Measurements from ENCODE around the gene ARHGEF3.
"Not testable (repeated sequence)": the region's sequence is repeated elsewhere in the genome, so short reads cannot be mapped to it uniquely, and the experiment has no call there.

ARHGEF3 gene

GRCh38 chr3:56706629-56707028, 95.1 kb downstream of the ARHGEF3 start:
- TF ChIP-seq, protein P1, sequence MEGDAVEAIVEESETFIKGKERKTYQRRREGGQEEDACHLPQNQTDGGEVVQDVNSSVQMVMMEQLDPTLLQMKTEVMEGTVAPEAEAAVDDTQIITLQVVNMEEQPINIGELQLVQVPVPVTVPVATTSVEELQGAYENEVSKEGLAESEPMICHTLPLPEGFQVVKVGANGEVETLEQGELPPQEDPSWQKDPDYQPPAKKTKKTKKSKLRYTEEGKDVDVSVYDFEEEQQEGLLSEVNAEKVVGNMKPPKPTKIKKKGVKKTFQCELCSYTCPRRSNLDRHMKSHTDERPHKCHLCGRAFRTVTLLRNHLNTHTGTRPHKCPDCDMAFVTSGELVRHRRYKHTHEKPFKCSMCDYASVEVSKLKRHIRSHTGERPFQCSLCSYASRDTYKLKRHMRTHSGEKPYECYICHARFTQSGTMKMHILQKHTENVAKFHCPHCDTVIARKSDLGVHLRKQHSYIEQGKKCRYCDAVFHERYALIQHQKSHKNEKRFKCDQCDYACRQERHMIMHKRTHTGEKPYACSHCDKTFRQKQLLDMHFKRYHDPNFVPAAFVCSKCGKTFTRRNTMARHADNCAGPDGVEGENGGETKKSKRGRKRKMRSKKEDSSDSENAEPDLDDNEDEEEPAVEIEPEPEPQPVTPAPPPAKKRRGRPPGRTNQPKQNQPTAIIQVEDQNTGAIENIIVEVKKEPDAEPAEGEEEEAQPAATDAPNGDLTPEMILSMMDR (conservative IDR thresholded peaks at IDR 0.05; ENCODE audit: low read length) = no peak
- DNase-seq (ENCODE audit: low read depth) = no peak
- H3K4me3 ChIP-seq (ENCODE audit: low read length) = no peak overlapping the region

DNA sequence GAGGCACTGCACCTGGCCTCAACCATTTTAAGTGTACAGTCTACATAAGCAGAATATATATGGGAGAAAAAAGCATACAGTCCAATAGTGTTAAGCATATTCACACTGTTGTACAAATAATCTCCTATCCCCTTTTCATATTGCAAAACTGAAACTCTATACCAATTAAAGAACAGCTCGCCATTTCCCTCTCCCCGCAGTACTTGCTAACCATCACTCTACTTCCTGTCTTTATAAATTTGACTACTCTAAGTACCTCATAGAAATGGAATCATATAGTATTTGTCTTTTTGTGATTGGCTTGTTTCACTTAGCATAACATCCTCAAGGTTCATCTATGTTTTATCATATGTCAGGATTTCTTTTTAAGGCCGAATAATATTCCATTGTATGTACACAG, 97.0 kb downstream of the ARHGEF3 start:
- no peak for DNase-seq (ENCODE audit: low read depth)
- H3K4me3 ChIP-seq (ENCODE audit: low read length) = no peak overlapping the region
- TF ChIP-seq, protein P1 (conservative IDR thresholded peaks at IDR 0.05; ENCODE audit: low read length) = no peak

GRCh38 chr3:56702490-56703315, 99.0 kb downstream of the ARHGEF3 start:
- DNase-seq (ENCODE audit: low read depth) = peak; percentile 79
- H3K4me3 ChIP-seq (ENCODE audit: low read length) = no peak overlapping the region
- TF ChIP-seq, protein P1 (conservative IDR thresholded peaks at IDR 0.05; ENCODE audit: low read length) = peak; percentile 87

- no peak for DNase-seq (ENCODE audit: low read depth)
- TF ChIP-seq, protein P1 (conservative IDR thresholded peaks at IDR 0.05; ENCODE audit: low read length) = no peak
- H3K4me3 ChIP-seq (ENCODE audit: low read length) = no peak overlapping the region
Measured at GRCh38 chr3:56700151-56700550, 101.6 kb downstream of the ARHGEF3 start.

GRCh38 chr3:56694867-56695683, 106.7 kb downstream of the ARHGEF3 start:
- no peak for DNase-seq (ENCODE audit: low read depth)
- TF ChIP-seq, protein P1 (conservative IDR thresholded peaks at IDR 0.05; ENCODE audit: low read length) = no peak
- H3K4me3 ChIP-seq (ENCODE audit: low read length) = no peak overlapping the region

- no peak overlapping the region for H3K4me3 ChIP-seq (ENCODE audit: low read length)
- no peak for DNase-seq (ENCODE audit: low read depth)
- TF ChIP-seq, protein P1 (conservative IDR thresholded peaks at IDR 0.05; ENCODE audit: low read length) = no peak
Measured at GRCh38 chr3:56693750-56694149, 108.0 kb downstream of the ARHGEF3 start.

GRCh38 chr3:56692520-56693433, 109.0 kb downstream of the ARHGEF3 start:
- DNase-seq (ENCODE audit: low read depth); H3K4me3 ChIP-seq (ENCODE audit: low read length): not testable (repeated sequence)

- not testable (repeated sequence) for H3K4me3 ChIP-seq (ENCODE audit: low read length); DNase-seq (ENCODE audit: low read depth)
Measured at GRCh38 chr3:56692001-56692365, 109.8 kb downstream of the ARHGEF3 start.

Measured in AG10803 (cell line).